ENCODE data around the gene AKAP8L. TPM values are rescaled to one million over a fixed set of nuclear protein-coding genes. Genes with fewer than 3 reads are reported as not detected.

The AKAP8L gene
- total and polyA plus RNA-seq, 2 donors from 2014 or later = 44.3 to 122 TPM

GRCh38 chr19:15466851-15467733, 48.3 kb upstream of the AKAP8L start:
- Histone ChIP-seq H3K27ac (ENCODE audit: low read depth in 2 of 2, low read length in 2 of 2) (no peak overlapping the region), H3K27me3 (ENCODE audit: control insufficient read depth, insufficient read depth, low read length) (peaks cover 6% of the 10 kb centered on the region), H3K4me3 (ENCODE audit: low read length in 3 of 3) (no peak overlapping the region), H3K9ac (ENCODE audit: low read length in 3 of 3) (no peak overlapping the region), H3K9me3 (ENCODE audit: control insufficient read depth in 2 of 3, insufficient read depth in 1 of 3, low read length in 3 of 3) (no peaks in the 10 kb centered on the region), H3K4me1 (ENCODE audit: control insufficient read depth in 2 of 3, insufficient read depth in 2 of 3, low read depth in 1 of 3, low read length in 3 of 3) (peaks cover 0 to 4% (median 0%) of the 10 kb centered on the region in 3 donors), H3K36me3 (ENCODE audit: control insufficient read depth in 2 of 3, insufficient read depth in 3 of 3, low read length in 3 of 3) (no peaks in the 10 kb centered on the region)
- FAIRE-seq (no peak), DNase-seq (peak in 1 of 5 donors; percentile 29)
- intact Hi-C loops (cut with DNase I) = no loop called here
- TF ChIP-seq, protein P1, sequence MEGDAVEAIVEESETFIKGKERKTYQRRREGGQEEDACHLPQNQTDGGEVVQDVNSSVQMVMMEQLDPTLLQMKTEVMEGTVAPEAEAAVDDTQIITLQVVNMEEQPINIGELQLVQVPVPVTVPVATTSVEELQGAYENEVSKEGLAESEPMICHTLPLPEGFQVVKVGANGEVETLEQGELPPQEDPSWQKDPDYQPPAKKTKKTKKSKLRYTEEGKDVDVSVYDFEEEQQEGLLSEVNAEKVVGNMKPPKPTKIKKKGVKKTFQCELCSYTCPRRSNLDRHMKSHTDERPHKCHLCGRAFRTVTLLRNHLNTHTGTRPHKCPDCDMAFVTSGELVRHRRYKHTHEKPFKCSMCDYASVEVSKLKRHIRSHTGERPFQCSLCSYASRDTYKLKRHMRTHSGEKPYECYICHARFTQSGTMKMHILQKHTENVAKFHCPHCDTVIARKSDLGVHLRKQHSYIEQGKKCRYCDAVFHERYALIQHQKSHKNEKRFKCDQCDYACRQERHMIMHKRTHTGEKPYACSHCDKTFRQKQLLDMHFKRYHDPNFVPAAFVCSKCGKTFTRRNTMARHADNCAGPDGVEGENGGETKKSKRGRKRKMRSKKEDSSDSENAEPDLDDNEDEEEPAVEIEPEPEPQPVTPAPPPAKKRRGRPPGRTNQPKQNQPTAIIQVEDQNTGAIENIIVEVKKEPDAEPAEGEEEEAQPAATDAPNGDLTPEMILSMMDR (IDR thresholded peaks at IDR 0.05; ENCODE audit: borderline replicate concordance, extremely low read depth, insufficient read depth) = no peak

DNA sequence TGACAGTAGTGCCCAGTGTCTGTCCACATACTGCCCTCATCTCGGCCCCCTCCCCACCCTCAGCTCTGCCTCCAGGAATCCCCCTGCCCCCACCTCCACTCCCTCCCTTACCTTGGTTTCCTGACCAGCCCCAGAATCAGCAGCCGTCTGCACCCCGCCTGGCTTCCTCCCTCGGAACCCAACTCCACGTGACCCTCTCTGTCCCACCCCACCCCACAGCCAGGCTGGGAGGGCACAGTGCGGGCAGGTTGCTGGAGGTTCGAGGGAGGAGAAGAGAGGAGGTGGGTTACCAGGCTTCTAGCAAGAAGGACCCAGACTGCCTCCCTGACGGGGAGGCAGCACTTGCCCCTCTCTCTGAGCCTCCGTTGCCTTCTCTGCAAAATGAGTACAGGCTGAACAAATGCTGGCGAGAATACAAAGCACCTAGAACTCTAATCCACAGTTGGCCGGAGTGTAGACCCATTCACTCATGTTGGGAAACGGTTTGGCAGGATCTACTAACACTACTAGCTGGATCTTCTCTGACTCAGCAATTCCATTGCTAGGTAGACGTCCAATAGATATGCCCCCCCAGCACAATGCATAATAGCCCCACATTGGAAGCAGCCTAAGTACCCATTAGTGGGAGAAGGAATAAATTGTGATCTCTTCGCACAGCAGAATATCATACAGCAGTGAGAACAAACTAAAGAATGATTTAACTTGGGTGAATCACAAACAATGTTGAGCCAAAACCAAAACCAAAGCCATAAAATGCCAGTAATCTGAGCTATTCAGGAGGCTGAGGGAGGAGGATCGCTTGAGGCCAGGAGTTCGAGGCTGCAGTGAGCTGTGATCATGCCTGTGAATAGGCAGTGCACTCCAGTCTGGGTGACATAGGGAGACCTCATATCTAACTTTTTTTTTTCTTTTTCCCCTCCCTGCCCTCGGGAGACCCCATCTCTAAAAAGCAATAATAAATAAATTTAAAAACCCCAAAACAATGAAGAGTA, 45.9 kb upstream of the AKAP8L start, which contains the start of gene RASAL3:
Gene RASAL3 (minus strand): TSS at position 151 of the 992 bp plus-strand sequence. CDS start 186 bp downstream, outside the sequence.
- no peak for FAIRE-seq
- Histone ChIP-seq H3K9ac (ENCODE audit: low read length in 3 of 3) (no peak within 1 kb of the TSS), H3K4me1 (ENCODE audit: control insufficient read depth in 2 of 3, insufficient read depth in 2 of 3, low read depth in 1 of 3, low read length in 3 of 3) (peaks cover 0 to 1% (median 0%) of the 10 kb centered on the region in 3 donors), H3K36me3 (ENCODE audit: control insufficient read depth in 2 of 3, insufficient read depth in 3 of 3, low read length in 3 of 3) (no peaks in the 10 kb centered on the region), H3K4me3 (ENCODE audit: low read length in 3 of 3) (peak within 1 kb of the TSS in 1 of 3 donors; percentile 17), H3K27me3 (ENCODE audit: control insufficient read depth, insufficient read depth, low read length) (peaks cover 6% of the 10 kb centered on the region), H3K9me3 (ENCODE audit: control insufficient read depth in 2 of 3, insufficient read depth in 1 of 3, low read length in 3 of 3) (no peaks in the 10 kb centered on the region), H3K27ac (ENCODE audit: low read depth in 2 of 2, low read length in 2 of 2) (peak within 1 kb of the TSS in 1 of 2 donors; percentile 53)
- intact Hi-C loops (cut with DNase I) = no loop called here
- TF ChIP-seq, protein P1 (IDR thresholded peaks at IDR 0.05; ENCODE audit: borderline replicate concordance, extremely low read depth, insufficient read depth) = no peak
- DNase-seq = peak in 1 of 5 donors; percentile 72

- intact Hi-C loops (cut with DNase I) = no loop called here
- peaks cover 3% of the 10 kb centered on the region for H3K27me3 ChIP-seq (ENCODE audit: control insufficient read depth, insufficient read depth, low read length)
- H3K27ac ChIP-seq (ENCODE audit: low read depth in 2 of 2, low read length in 2 of 2) = peak overlapping the region in 1 of 2 donors; percentile 53
- TF ChIP-seq, protein P1 (IDR thresholded peaks at IDR 0.05; ENCODE audit: borderline replicate concordance, extremely low read depth, insufficient read depth) = no peak
- H3K9me3 ChIP-seq (ENCODE audit: control insufficient read depth in 2 of 3, insufficient read depth in 1 of 3, low read length in 3 of 3) = no peaks in the 10 kb centered on the region
- no peak overlapping the region for H3K9ac ChIP-seq (ENCODE audit: low read length in 3 of 3)
- FAIRE-seq (no peak), DNase-seq (peak in 1 of 5 donors; percentile 81)
- peak overlapping the region in 1 of 3 donors; percentile 17 for H3K4me3 ChIP-seq (ENCODE audit: low read length in 3 of 3)
- no peaks in the 10 kb centered on the region for H3K4me1 ChIP-seq (ENCODE audit: control insufficient read depth in 2 of 3, insufficient read depth in 2 of 3, low read depth in 1 of 3, low read length in 3 of 3)
- no peaks in the 10 kb centered on the region for H3K36me3 ChIP-seq (ENCODE audit: control insufficient read depth in 2 of 3, insufficient read depth in 3 of 3, low read length in 3 of 3)
Observed at GRCh38 chr19:15463861-15464371, 45.1 kb upstream of the AKAP8L start.
